ENCODE results near the gene PER2. TPM values are rescaled to one million over a fixed set of nuclear protein-coding genes. Genes with fewer than 3 reads are reported as not detected.

Gene PER2
- total and polyA plus RNA-seq, 10 of the 15 experiments (the other 5 are each of a cell fraction or from before 2014, with no cell fraction given), result 1.5 to 15.1 (median 4.6) TPM

DNA sequence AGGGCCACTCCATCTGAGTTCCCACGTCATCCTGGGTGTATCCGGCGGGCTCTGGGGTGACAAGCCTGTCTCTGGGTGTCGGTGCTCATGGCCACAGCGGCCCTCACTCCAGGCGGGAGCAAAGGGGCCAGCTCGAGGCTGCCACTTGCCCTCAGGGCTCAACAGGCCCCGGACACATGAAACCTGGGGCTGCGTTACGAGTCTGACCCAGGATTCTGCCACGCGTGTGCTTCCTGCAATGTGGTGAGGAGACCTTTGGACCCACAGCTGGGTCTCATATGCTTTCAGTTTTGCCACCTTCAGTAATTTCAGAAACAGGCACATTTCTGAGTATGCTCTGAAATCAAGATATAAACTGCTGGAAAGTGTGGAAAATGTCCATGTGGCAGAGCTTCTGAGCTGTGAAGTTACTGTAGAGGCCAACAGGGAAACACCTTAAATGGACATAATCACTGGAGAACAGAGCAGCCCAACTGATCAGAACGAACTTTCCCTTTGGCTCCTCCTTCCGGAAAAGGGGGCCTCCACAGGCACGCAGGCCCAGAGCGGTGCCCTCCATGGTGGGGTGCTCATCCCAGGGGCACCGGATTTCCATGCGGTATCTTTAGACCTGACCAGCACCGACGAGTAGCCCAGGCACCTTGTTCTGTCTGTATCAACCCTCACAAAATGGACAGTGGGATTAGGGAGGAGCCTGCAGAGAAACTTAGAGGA lies 14.1 kb downstream of the PER2 start:
- no peak overlapping the region for H2AFZ ChIP-seq (ENCODE audit: control insufficient read depth, low read depth, low read length)
- H3K27me3 ChIP-seq (replicated peaks in 1 of 2; ENCODE audit: control insufficient read depth in 2 of 2, insufficient read depth in 2 of 2, low read length in 1 of 2), result no peaks in the 10 kb centered on the region
- no peaks in the 10 kb centered on the region for H3K9me3 ChIP-seq (replicated peaks; ENCODE audit: control insufficient read depth, insufficient read depth, low read length)
- H3K4me3 ChIP-seq, result no peak overlapping the region
- no peak overlapping the region for H3K9ac ChIP-seq (ENCODE audit: control insufficient read depth, insufficient read depth, low read length)
- no peak overlapping the region for H3K27ac ChIP-seq (ENCODE audit: control insufficient read depth, insufficient read depth)
- BruUV-seq (replicated peaks), result no TSS peak
- in situ Hi-C loops (cut with MboI), result no loop called here
- H3K79me2 ChIP-seq (ENCODE audit: control insufficient read depth, insufficient read depth, low read length), result no peaks in the 10 kb centered on the region
- CTCF ChIA-PET, result interaction anchor here (1.7 kb wide), 1 partner anchor 11 kb away, joined by 5 read pairs; no protein-coding TSS in a partner anchor
- SMC1A ChIA-PET (ENCODE audit: uncharacterized antibody, unreplicated experiment), result no interaction called here
- POLR2A ChIA-PET, result no interaction called here
- intact Hi-C loops (cut with micrococcal nuclease; ENCODE audit: unreplicated experiment), result no loop called here
- RAD21 ChIA-PET (ENCODE audit: unreplicated experiment), result no interaction called here
- H3K36me3 ChIP-seq (ENCODE audit: control insufficient read depth in 2 of 2, insufficient read depth in 2 of 2, low read length in 1 of 2), result peaks cover 19 to 34% of the 10 kb centered on the region in 2 experiments
- no peak overlapping the region for H3K4me2 ChIP-seq (ENCODE audit: control insufficient read depth, insufficient read depth)
- no peak for DNase-seq (ENCODE audit: low read depth, low spot score)
- ATAC-seq, result no peak
- FAIRE-seq, result no peak
- WGBS (ENCODE audit: insufficient coverage, insufficient replicate concordance, low lambda C conversion rate, missing lambda C conversion rate), result 94% methylated on average over 20 of the region's 20 CpGs
- no peaks in the 10 kb centered on the region for H3K4me1 ChIP-seq (ENCODE audit: control insufficient read depth, insufficient read depth, low read length)
- no peaks in the 10 kb centered on the region for H4K20me1 ChIP-seq (ENCODE audit: control insufficient read depth, insufficient read depth)
- no peak for TF ChIP-seq CEBPB (IDR thresholded peaks at IDR 0.05; ENCODE audit: borderline replicate concordance in 1 of 2, low read depth in 2 of 2, low read length in 2 of 2)
- TF ChIP-seq, protein P1, sequence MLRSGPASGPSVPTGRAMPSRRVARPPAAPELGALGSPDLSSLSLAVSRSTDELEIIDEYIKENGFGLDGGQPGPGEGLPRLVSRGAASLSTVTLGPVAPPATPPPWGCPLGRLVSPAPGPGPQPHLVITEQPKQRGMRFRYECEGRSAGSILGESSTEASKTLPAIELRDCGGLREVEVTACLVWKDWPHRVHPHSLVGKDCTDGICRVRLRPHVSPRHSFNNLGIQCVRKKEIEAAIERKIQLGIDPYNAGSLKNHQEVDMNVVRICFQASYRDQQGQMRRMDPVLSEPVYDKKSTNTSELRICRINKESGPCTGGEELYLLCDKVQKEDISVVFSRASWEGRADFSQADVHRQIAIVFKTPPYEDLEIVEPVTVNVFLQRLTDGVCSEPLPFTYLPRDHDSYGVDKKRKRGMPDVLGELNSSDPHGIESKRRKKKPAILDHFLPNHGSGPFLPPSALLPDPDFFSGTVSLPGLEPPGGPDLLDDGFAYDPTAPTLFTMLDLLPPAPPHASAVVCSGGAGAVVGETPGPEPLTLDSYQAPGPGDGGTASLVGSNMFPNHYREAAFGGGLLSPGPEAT (IDR thresholded peaks at IDR 0.05; ENCODE audit: low read depth), result no peak
- no peak for TF ChIP-seq MXI1 (IDR thresholded peaks at IDR 0.05; ENCODE audit: low read depth, low read length)
- TF ChIP-seq KDM1A (IDR thresholded peaks at IDR 0.05; ENCODE audit: borderline replicate concordance), result no peak
- no peak for TF ChIP-seq MAX (IDR thresholded peaks at IDR 0.05; ENCODE audit: low read depth, low read length)
- no peak for TF ChIP-seq YY1 (IDR thresholded peaks at IDR 0.05; ENCODE audit: low read depth, low read length)
- no peak for TF ChIP-seq BCL11A (IDR thresholded peaks at IDR 0.05; ENCODE audit: low read depth, low read length)
- TF ChIP-seq POLR2AphosphoS5 (IDR thresholded peaks at IDR 0.05; ENCODE audit: low read length), result no peak
- no peak for TF ChIP-seq IRF3 (IDR thresholded peaks at IDR 0.05)
- TF ChIP-seq RAD51 (IDR thresholded peaks at IDR 0.05), result no peak
- TF ChIP-seq, protein P2, sequence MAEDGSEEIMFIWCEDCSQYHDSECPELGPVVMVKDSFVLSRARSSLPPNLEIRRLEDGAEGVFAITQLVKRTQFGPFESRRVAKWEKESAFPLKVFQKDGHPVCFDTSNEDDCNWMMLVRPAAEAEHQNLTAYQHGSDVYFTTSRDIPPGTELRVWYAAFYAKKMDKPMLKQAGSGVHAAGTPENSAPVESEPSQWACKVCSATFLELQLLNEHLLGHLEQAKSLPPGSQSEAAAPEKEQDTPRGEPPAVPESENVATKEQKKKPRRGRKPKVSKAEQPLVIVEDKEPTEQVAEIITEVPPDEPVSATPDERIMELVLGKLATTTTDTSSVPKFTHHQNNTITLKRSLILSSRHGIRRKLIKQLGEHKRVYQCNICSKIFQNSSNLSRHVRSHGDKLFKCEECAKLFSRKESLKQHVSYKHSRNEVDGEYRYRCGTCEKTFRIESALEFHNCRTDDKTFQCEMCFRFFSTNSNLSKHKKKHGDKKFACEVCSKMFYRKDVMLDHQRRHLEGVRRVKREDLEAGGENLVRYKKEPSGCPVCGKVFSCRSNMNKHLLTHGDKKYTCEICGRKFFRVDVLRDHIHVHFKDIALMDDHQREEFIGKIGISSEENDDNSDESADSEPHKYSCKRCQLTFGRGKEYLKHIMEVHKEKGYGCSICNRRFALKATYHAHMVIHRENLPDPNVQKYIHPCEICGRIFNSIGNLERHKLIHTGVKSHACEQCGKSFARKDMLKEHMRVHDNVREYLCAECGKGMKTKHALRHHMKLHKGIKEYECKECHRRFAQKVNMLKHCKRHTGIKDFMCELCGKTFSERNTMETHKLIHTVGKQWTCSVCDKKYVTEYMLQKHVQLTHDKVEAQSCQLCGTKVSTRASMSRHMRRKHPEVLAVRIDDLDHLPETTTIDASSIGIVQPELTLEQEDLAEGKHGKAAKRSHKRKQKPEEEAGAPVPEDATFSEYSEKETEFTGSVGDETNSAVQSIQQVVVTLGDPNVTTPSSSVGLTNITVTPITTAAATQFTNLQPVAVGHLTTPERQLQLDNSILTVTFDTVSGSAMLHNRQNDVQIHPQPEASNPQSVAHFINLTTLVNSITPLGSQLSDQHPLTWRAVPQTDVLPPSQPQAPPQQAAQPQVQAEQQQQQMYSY (CRISPR knock-in tag; IDR thresholded peaks at IDR 0.05), result no peak
- TF ChIP-seq SMC3 (IDR thresholded peaks at IDR 0.05; ENCODE audit: borderline replicate concordance, low read length), result no peak
- TF ChIP-seq STAT1 (conservative IDR thresholded peaks at IDR 0.05), result no peak
- no peak for TF ChIP-seq BRCA1 (IDR thresholded peaks at IDR 0.05; ENCODE audit: low read depth, low read length)
- no peak for TF ChIP-seq NFXL1 (IDR thresholded peaks at IDR 0.05; ENCODE audit: borderline replicate concordance)
- no peak for TF ChIP-seq KAT2A (conservative IDR thresholded peaks at IDR 0.05; ENCODE audit: control insufficient read depth, low read depth, low read length)
- no peak for TF ChIP-seq MTA3 (IDR thresholded peaks at IDR 0.05; ENCODE audit: borderline replicate concordance, low read length)
- TF ChIP-seq HDGF (IDR thresholded peaks at IDR 0.05), result no peak

Data from GM12878 (cell line).